Esophagus (tissue), 2 donors: ENCODE results near the gene CMTM4. TPM values are rescaled to one million over a fixed set of nuclear protein-coding genes. Genes with fewer than 3 reads are reported as not detected.
A peak's percentile ranks its signal among the peaks of the same experiment; 100 is the strongest.

Experiments
- H3K27ac ChIP-seq, 2 donors: one replicate each; pipeline ENCODE4 v1.5.1; 2013; ENCODE audit warnings: low read depth in 2 of 2, mild to moderate bottlenecking in 2 of 2, inconsistent platforms in 1 of 2, low read length in 1 of 2, moderate library complexity in 1 of 2
- H3K27me3 ChIP-seq, 2 donors: one replicate each; pipeline ENCODE4 v1.6.1; 2013; ENCODE audit warnings: low read length in 2 of 2, control low read depth in 1 of 2, mild to moderate bottlenecking in 1 of 2; ENCODE audit not compliant: insufficient read depth in 2 of 2, control insufficient read depth in 1 of 2
- H3K36me3 ChIP-seq, 2 donors: one replicate each; pipeline ENCODE4 v1.6.1; 2013; ENCODE audit warnings: low read length in 1 of 2; ENCODE audit not compliant: control insufficient read depth in 2 of 2, insufficient read depth in 2 of 2
- H3K4me1 ChIP-seq, 2 donors: one replicate each; pipeline ENCODE4 v1.6.1; 2013; ENCODE audit warnings: low read length in 1 of 2; ENCODE audit not compliant: control insufficient read depth in 2 of 2, insufficient read depth in 2 of 2
- H3K4me3 ChIP-seq, 2 donors: one replicate each; pipeline ENCODE4 v1.5.1; 2013; ENCODE audit warnings: low read length in 2 of 2, mild to moderate bottlenecking in 2 of 2, low read depth in 1 of 2, moderate library complexity in 1 of 2
- H3K9me3 ChIP-seq, 2 donors: one replicate each; pipeline ENCODE4 v1.6.1; 2013; ENCODE audit warnings: mild to moderate bottlenecking in 2 of 2, low read depth in 1 of 2, low read length in 1 of 2, moderate library complexity in 1 of 2; ENCODE audit not compliant: control insufficient read depth in 2 of 2, insufficient read depth in 1 of 2
- WGBS, 2 donors: extraction: QIAGEN DNeasy Blood & Tissue Kit; methylation state at CpG; one replicate each; pipeline ENCODE4 v1.1.7; 2013; 5-methylcytosine and 5-hydroxymethylcytosine counted together
- polyA plus RNA-seq, 2 donors: library from polyadenylated mRNA; stranded (reverse); fragments of 200-250 nt; gene quantifications; one replicate each; pipeline ENCODE4 v1.2.3, GENCODE V29; 2013
- donor health status: healthy with polysubstance abuse.
- donor health status: Bipolar disorder and iron deficiency.

The CMTM4 gene
- polyA plus RNA-seq, 2 donors = 5.1 to 7.3 TPM

GRCh38 chr16:66592241-66592640 lies 104.3 kb downstream of the CMTM4 start:
- Histone ChIP-seq H3K4me3 (no peak overlapping the region), H3K9me3 (no peaks in the 10 kb centered on the region), H3K4me1 (no peaks in the 10 kb centered on the region), H3K27me3 (no peaks in the 10 kb centered on the region), H3K36me3 (no peaks in the 10 kb centered on the region), H3K27ac (no peak overlapping the region)
- WGBS, 2 donors = 91% methylated on average over 3 of the region's 3 CpGs

- Histone ChIP-seq H3K4me1 (no peaks in the 10 kb centered on the region), H3K9me3 (no peaks in the 10 kb centered on the region), H3K27me3 (no peaks in the 10 kb centered on the region), H3K4me3 (no peak overlapping the region), H3K36me3 (no peaks in the 10 kb centered on the region), H3K27ac (no peak overlapping the region)
- 94 to 95% methylated on average over 4 of the region's 4 CpGs for WGBS, 2 donors
Measured at GRCh38 chr16:66591018-66591417, 105.5 kb downstream of the CMTM4 start.

DNA sequence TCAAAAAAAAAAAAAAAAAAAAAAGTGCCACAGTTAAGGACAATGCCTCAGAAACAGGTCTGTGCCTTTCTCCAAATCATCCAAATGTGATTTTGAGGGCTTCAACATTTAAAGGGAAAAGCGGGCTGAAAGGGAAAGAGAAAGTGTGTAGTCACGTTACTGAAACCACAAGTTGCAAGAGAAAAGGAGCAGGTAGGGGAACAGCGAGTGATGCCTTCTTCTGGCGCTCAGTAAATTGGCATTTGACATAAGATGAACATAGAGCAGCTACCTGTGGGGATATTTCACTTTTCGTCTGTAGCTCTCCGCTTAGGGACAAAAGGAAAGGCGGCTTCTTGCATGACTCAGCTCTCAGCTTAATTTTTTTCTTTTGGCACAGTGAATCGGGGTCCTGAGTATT lies 106.2 kb downstream of the CMTM4 start:
- Histone ChIP-seq H3K27ac (no peak overlapping the region), H3K4me3 (no peak overlapping the region), H3K36me3 (no peaks in the 10 kb centered on the region), H3K27me3 (no peaks in the 10 kb centered on the region), H3K4me1 (no peaks in the 10 kb centered on the region), H3K9me3 (no peaks in the 10 kb centered on the region)
- WGBS, 2 donors = 52 to 72% methylated on average over 8 of the region's 8 CpGs

GRCh38 chr16:66588981-66589713 lies 107.4 kb downstream of the CMTM4 start:
- Histone ChIP-seq H3K27ac (peak overlapping the region in 1 of 2 donors; percentile 36), H3K36me3 (no peaks in the 10 kb centered on the region), H3K4me3 (no peak overlapping the region), H3K9me3 (no peaks in the 10 kb centered on the region), H3K4me1 (no peaks in the 10 kb centered on the region), H3K27me3 (no peaks in the 10 kb centered on the region)
- 87 to 94% methylated on average over 8 of the region's 8 CpGs for WGBS, 2 donors

DNA sequence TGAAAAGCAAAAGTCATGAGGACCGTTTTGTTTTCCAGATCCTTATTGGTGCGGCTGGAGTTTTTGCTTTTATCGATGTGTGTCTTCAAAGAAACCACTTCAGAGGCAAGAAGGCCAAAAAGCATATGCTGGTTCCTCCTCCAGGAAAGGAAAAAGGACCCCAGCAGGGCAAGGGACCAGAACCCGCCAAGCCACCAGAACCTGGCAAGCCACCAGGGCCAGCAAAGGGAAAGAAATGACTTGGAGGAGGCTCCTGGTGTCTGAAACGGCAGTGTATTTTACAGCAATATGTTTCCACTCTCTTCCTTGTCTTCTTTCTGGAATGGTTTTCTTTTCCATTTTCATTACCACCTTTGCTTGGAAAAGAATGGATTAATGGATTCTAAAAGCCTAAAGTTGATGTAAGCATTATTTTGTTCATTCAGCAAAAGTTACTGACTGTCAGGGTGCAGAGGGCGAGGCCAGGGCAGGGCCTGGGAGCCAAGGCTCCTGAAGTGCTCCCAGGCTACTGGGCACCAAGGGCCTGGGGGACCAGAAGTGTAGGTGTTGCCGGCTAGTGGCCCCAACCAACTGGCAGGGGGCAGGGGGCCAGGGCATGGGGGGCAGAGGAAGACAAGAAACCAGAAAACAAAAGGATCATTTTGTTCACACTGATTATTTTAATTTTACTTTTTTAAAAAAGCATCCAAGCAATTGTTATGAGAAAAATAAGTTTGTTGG lies 108.5 kb downstream of the CMTM4 start:
- H3K36me3 ChIP-seq = no peaks in the 10 kb centered on the region
- H3K4me1 ChIP-seq = no peaks in the 10 kb centered on the region
- H3K27me3 ChIP-seq = no peaks in the 10 kb centered on the region
- H3K9me3 ChIP-seq = no peaks in the 10 kb centered on the region
- no peak overlapping the region for H3K27ac ChIP-seq
- no peak overlapping the region for H3K4me3 ChIP-seq
- WGBS, 2 donors = 73 to 79% methylated on average over 7 of the region's 7 CpGs

DNA sequence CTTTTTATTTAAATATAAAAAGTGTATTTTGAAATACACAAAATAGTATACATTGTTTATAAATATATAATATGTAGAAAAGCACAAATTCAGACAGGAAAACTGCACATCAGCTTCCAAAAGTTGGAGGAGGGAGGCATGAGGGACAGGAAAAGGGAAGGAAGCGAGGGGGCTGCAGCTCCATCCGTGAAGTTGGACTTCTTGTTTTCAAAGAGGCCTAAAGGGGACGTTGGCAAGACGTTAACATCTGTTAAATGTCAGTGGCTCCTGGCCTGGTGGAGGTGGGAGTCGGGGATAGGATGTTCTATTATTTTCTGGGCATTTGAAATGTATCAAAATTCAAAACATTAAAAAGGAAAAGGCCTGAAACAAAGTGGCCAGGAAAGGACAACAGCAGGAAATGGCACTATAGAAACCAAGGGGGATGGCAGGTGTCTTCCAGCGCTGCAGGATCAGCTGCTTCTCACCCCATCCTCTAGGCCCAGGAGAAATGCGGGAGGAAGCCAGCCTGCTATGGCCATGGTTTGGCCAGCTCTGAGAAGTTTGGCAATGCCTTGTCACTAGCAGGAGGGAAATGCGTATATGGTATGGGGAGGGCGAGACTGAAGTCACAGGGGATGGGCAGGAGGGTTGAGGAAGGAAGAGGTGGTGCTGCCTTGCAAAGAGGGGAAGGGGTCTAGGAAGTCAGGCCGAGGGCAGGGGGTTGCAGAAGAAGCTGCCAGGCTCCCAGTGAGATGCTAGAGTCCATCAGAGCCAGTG lies 110.9 kb downstream of the CMTM4 start:
- Histone ChIP-seq H3K4me1 (no peaks in the 10 kb centered on the region), H3K4me3 (no peak overlapping the region), H3K9me3 (no peaks in the 10 kb centered on the region), H3K36me3 (no peaks in the 10 kb centered on the region), H3K27ac (no peak overlapping the region), H3K27me3 (no peaks in the 10 kb centered on the region)
- whole genome bisulfite sequencing, 2 donors = 73 to 79% methylated on average over 10 of the region's 10 CpGs

DNA sequence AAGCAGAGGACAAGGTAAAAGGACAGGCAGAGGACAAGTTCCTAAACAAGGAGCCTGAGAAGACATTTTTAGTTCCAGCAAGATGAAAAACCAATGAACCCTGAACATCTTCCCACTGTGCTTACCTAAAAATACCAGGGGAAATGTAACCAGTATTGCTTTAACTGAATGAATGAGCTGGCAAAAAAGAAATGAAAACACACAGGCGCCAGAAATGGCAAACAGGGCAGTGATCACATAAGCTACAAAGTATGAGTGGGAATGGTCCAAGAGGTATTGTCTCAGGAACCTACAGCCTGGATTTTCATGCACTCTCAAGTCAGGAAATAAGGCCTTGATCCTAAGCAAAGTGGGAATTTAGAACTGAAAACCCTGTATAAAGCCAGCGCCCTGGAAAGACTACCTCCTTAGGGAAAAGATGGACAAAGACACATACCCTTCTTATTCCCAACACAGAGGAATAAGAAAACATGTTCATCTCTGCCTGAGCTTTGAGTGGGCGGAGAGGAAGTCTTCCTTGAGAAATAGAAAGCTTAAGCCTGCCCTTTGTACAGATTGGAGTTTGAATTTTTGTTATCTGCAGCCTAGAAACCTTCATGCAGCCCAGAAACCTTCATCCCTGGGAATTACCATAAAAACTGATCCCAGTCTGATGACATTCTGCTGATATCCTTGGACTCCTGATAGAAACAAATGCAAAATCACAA lies 115.1 kb downstream of the CMTM4 start:
- H3K9me3 ChIP-seq = no peaks in the 10 kb centered on the region
- H3K4me3 ChIP-seq = no peak overlapping the region
- WGBS, 2 donors = 70 to 73% methylated on average over 3 of the region's 3 CpGs
- H3K27me3 ChIP-seq = no peaks in the 10 kb centered on the region
- H3K36me3 ChIP-seq = no peaks in the 10 kb centered on the region
- no peak overlapping the region for H3K27ac ChIP-seq
- H3K4me1 ChIP-seq = peaks cover 4 to 8% of the 10 kb centered on the region in 2 donors

DNA sequence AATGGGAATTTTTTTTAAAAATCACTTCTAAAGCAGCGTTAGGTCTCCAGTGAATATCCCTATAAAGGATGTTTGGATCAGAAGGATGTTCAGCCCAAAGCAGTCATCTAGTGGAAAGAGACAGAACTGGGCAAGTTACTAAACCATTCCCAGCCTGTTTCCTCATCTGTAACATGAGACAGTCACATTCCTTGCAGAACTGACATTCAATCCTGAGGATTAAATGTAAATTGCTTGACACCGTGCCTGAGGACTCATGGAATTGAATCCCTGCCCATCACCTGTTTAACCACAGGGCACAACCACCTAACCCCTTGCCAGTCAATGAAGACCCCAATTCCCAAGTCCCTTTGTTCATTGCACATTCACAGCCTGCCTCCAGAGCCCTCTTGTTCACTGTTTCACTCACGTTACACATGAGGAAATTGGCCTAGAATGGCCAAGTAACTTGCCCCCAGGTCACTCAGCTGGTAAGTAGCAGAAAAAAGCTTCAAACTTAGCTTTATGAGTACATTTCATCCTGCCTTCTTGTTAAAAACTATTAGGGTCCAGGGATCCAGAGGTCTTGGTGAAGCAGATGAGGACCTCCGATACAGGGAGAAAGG lies 115.8 kb downstream of the CMTM4 start:
- no peaks in the 10 kb centered on the region for H3K36me3 ChIP-seq
- H3K4me1 ChIP-seq = peaks cover 4 to 10% of the 10 kb centered on the region in 2 donors
- H3K27ac ChIP-seq = no peak overlapping the region
- WGBS, 2 donors = 64 to 70% methylated on average over 4 of the region's 4 CpGs
- no peak overlapping the region for H3K4me3 ChIP-seq
- H3K9me3 ChIP-seq = no peaks in the 10 kb centered on the region
- H3K27me3 ChIP-seq = no peaks in the 10 kb centered on the region
